Erythroblast (primary cell): ENCODE data around the gene TBX15.

Experiments used
- GATA1 ChIP-seq: IDR thresholded peaks from 2 replicates; pipeline ENCODE4 v1.6.1; 2011; ENCODE audit warnings: low read depth, mild to moderate bottlenecking, control low read depth, low read length, moderate library complexity
- POLR2A ChIP-seq: IDR thresholded peaks from 2 replicates; pipeline ENCODE4 v1.6.1; 2011; ENCODE audit warnings: mild to moderate bottlenecking, low read length

DNA sequence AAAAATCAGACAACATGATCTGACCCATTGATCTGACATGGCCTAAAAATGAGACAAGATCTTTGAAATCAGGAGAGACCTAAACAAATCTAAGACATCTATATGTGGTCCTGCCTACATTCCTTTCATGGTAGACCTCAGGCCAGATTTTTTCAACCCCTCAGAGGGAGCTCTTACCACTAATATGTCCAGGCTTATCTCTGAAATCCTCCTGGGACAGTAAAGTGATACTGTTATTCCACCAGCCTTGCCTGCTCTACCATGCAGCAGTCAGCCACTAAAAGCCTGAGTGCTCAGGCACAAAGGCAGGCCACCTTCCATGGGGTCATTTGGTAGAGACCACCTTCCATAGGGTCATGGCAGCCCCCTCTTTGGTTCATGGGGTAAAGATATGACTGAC is 126.9 kb downstream of the TBX15 start:
- TF ChIP-seq POLR2A, result no peak
- no peak for TF ChIP-seq GATA1
